ENCODE results near the gene C5.
"Not testable (repeated sequence)": the region's sequence is repeated elsewhere in the genome, so short reads cannot be mapped to it uniquely, and the experiment has no call there.

C5 gene

DNA sequence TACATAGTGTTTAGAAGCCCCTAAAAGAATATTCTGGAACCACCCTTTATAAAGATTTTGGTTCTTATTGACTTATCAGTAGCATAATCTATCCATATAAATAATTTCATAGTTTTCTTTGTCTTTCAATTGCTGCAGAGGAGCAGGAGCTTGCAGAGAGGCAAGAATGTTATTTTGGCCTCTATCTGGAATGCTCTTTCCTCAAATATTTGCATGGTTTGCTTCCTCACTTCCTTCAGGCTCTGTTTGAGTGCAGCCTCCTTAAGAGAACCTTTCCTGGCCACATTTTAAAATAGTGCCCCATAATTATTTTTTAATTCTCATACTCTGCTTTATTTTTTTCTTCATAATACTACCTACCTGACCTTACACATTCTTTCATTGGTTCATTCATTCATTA lies 1.5 kb downstream of the C5 start:
- DNase-seq (ENCODE audit: low read depth in 2 of 2), result no peak

DNA sequence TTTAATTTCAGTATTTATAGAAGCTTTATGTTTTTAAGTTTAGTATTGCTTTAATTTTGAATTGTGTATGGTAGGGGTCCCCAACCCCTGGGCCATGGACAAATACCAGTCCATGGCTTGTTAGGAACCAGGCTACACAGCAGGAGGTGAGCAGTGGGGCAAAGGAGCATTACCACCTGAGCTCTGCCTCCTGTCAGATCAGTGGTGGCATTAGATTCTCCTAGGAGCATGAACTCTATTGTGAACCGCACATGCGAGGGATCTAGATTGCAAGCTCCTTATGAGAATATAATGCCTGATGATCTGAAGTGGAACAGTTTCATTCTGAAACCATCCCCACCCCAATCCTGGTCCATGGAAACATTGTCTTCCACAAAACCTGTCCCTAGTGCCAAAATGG lies 1.9 kb downstream of the C5 start:
- DNase-seq (ENCODE audit: low read depth in 2 of 2), result no peak

DNA sequence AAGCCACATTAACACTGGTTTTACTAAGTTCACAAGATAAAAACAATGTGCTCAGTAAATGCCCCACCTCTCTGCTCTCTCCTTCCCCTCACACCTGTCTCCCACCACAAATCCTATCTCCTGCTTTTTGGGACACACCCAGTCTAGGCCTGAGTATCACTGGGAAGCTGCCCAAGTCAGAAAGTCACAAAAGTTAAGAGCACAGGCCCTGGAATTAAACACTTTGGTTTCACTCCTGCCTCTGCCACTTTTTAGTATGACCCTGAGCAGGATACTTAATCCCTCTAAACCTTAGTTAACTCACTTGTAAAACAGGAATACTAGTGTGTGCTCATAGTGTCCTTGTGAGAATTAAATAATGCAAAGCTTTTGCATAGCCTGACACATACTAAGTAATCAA lies 11.3 kb downstream of the C5 start:
- DNase-seq (ENCODE audit: low read depth in 2 of 2), result no peak

DNA sequence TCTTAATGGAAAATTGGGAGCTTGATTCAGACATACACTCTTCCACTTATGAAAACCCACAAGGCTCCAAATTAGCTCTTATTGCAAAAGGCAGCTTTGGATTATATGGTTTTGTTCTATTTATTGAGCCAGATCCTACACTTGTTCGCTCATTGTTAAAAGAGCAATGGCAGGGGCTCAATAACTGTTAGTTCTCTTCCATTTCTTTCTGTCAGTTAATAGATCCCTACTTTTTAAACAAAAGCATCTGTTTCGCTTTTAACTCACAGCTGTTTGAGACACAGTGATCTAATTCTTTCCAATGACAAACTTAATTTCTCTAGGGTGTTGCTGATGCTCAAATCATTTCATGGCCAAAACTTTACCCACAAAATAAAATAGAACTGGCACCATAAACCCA lies 11.7 kb downstream of the C5 start:
- no peak for DNase-seq (ENCODE audit: low read depth in 2 of 2)

DNA sequence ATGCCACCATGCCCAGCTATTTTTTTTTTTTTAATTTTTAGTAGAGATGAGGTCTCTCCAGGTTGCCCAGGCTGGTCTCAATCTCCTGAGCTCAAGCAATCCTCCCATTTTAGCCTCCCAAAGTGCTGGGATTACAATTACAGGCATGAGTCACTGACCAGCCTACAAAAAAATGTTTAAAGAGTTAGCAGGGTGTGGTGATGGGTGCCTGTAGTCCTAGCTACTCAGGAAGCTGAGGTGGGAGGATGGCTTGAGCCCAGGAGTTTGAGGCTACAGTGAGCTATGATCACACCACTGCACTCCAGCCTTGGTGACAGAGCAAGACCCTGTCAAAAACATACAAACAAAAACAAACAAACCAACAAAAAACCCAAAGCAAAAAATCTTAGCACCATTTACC lies 14.4 kb downstream of the C5 start:
- DNase-seq (ENCODE audit: low read depth in 2 of 2), result not testable (repeated sequence)

DNA sequence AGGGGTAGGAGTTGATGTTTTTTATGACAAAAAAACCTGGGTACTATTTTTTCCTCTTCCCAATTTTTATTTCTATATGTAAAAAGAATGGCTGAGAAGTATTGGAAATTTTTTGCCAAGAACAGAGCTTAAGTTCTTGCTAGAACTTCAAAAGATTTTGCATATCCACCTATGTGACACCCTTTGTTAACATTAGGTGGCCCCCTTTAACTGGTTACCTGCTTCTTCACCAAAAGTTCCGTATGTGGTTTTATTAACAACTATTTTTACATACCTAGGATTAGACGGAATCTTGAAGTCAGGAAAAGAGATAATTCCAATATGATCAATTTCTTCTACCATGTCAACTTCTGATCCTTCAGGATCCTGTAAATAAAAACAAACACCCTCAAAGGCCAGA lies 15.5 kb downstream of the C5 start:
- no peak for DNase-seq (ENCODE audit: low read depth in 2 of 2)

DNA sequence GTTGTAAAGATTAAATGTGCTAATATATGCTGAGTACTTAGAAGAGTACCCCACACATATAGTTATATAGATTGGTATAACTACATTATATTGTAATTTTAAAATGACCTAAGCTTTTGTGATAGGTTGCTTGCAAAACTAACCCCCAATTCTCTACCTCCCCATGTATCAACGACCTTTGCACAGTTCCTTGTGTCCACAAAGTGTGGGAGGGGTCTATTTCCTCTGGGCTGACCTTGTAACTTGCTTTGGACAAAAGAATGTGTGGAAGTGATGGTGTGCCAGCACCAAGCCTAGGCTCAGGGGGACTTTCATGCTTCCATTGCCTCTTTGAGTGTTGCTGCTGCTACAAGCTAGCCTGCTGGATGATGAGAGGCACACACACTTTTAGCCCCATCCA lies 20.6 kb downstream of the C5 start:
- DNase-seq (ENCODE audit: low read depth in 2 of 2), result no peak

DNA sequence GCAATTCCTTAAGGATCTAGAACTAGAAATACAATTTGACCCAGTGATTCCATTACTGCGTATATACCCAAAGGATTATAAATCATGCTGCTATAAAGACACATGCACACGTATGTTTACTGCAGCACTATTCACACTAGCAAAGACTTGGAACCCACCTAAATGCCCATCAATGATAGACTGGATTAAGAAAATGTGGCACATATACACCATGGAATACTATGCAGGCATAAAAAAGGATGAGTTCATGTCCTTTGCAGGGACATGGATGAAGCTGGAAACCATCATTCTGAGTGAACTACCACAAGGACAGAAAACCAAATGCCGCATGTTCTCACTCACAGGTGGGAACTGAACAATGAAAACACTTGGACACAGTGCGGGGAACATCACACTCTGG lies 21.8 kb downstream of the C5 start:
- DNase-seq (ENCODE audit: low read depth in 2 of 2), result not testable (repeated sequence)

DNA sequence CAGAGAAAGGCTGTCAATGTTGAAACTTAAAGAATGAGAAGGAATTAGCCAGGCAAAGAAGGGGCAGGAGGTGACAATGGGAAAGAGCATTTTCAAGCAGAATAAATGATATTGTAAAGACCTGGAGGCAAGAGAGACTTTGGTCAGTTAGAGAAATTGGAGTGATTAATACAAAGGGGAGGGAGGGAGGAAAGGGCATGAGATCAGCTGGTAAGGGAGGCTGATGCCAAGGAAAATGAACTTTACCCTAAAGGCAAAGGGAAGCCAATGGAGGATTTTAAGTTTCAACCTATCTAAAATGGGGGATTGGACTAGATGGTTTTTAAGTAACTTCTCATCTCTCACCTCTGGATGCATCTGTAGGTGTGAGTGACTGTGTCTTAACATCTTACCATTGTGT lies 23.3 kb downstream of the C5 start:
- DNase-seq (ENCODE audit: low read depth in 2 of 2), result no peak

DNA sequence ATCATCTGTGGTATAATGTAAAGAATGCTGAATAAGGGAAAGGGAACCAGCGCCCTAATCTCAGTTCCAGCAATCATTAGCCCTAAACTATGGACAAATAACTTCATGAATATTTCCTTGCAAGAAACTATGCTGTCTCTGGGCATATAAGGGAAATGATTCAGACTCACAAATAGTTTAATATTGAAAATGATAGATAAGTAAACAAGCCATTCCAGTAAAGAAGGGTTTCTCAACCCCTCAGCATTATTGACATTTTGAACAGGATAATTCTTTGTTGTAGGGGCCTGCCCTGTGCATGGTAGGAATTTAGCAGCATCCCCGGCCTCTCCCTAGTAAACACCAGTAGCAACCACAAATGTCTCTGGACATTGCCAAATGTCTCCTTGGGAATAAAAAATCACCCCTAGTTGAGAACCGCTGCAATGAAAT lies 23.8 kb downstream of the C5 start:
- no peak for DNase-seq (ENCODE audit: low read depth in 2 of 2)

DNA sequence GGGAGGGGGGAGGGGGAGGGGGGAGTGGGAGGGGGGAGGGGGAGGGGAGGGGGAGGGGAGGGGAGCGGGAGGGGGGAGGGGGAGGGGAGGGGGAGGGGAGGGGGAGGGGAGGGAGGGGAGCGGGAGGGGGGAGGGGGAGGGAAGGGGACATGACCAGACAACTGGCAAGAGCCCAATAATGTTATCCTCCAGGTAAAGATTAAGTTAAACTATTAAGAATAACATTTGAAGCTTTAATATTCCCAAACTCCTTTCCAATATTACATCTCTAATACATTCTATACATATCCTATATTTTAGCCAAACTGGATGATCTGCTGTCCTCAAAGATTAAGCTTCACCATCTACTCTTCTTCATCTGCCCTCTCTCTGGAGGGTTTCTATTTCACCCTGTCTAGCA lies 25.8 kb downstream of the C5 start:
- DNase-seq (ENCODE audit: low read depth in 2 of 2), result no peak

DNA sequence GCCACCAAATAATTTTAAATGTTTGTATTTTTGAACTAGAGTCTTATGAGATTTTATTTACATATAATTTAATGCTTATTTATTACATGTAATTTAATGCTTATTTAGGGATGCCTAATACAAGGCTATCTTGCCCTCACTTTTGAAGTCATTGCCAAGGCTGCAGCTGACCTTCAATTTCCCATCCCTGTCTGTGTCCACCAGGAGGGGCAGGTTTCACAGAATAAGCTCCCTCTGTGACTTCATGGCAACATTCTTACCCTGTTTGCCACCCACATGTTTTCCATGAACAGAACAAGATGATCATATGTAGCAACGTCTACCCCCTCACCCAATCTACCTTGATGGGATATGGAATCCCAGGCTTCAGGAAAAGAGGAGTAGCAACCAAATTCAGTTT lies 27.0 kb downstream of the C5 start:
- DNase-seq (ENCODE audit: low read depth in 2 of 2), result no peak

DNA sequence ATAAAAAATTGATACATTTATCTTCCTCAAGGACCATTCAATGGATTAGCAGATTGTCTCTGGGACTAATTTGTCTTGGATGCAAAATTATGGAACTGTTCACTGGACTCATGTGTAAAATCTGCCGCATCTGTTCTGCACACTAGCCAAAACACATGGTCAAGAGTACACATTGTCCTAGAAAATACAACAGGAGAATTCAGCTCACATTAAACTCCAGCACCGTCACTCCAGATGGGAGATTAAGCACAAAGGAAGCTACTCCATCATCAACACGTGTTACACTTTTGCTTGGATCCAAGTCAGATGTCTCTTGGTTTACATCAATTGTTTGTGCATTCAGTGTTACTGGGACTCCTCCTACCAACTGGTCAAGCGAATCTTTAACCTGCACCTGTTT lies 28.8 kb downstream of the C5 start:
- no peak for DNase-seq (ENCODE audit: low read depth in 2 of 2)

DNA sequence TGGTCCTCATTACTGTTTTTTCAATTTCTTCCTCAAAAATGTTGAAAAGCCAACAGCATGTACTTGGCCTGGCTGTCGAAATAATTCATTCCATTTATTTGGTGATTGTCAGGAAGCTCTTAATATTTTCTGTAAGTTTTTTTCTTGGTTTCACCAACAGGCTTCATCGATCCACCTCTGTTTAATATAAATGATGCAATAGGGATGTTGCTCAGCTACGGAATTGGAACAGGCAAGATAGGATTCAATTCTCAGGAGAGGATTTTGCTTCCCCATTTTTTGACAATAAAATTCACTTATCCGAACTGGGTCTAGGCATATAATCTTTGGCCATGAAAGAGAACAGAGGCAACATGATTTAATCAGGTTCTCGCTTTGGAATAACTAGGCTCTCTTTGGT lies 30.8 kb downstream of the C5 start:
- no peak for DNase-seq (ENCODE audit: low read depth in 2 of 2)

DNA sequence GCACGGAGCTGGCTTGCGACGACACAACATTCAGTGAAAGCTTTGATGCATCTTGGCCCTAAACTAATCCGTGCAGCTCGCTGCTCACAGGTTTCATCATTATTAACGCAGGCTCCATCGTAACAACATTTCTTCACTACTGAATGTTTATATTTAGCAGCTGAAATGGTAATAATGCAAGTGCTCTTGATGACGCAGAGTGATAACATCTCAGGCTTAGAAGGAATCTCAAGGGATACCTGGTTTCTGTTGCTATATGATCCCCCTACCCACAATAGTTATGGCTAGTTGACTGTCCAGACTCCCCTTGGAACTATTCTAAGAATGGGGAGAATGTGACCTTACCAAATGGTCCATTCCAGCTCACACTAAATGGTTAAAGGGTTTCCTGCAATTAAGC lies 36.2 kb downstream of the C5 start:
- DNase-seq (ENCODE audit: low read depth in 2 of 2), result no peak

DNA sequence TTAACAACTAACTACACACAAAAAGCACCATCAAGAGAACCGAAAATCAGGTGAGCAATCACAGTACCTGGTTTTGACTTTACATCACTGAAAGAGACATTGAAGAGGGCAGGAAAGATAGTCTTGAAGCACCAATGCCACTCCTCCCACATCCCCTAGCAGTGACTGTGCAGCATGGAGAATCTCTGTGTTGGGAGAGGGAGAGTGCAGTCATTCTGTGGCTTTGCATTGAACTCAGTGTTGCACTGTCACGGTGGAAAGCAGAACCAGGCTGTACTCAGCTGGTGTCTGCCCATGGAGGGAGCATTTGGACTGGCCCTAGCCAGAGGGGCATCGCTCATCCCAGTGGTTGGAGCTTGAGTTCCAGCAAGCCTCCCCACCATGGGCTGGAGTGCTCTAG lies 40.4 kb downstream of the C5 start:
- no peak for DNase-seq (ENCODE audit: low read depth in 2 of 2)

DNA sequence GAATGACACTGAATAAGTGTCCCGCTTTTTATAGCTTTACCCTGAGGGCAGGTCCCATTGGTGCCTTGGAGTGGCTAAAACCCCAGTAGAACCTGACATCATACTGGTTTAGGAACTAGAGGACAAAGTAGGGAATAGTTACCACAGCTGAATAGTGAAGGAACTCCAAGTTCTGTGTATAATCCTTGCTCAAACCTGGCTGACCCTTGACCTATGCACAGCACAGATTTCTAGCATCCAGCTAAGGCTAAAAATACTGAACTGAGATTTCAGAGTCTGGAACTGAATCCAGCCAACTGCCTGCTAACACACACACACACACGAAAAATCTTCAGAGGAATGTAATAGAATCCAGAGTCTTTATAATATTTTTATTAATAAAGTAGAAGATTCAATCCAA lies 50.8 kb downstream of the C5 start:
- DNase-seq (ENCODE audit: low read depth in 2 of 2), result no peak

DNA sequence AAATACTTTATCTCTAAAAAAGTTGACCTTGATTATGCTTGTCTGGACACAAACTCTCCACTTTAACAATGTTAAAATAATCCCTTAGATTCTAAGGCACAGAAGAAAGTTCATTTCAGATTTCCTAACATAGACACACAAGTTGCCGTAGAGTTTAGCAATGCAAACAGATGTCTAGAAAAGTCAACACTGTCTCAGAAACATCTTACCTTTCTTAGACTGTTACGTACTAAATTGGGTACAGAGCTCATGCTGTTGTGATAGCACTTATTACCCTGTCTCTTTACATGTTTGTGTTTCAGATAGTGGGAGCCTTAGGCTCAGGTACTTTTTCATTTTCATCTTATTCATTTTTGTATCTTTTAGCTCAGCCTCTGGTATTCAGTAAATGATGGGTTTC lies 52.0 kb downstream of the C5 start:
- DNase-seq (ENCODE audit: low read depth in 2 of 2), result no peak

DNA sequence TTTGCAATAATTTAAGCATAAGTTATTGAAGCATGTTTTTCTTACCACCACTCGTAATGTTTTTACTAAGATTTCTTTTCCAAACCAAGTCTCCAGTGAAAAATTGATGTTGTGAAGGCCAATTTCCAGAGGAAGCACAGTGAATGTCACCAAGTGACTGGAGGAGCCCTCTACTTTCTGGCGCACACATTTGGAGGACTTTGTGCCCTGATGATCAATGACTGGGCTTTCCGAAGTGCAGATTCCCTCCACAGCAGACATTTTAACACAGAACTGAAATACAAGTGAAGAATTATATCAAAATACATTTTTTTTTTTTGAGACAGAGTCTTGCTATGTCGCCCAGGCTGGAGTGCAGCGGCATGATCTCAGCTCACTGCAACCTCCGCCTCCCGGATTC lies 52.6 kb downstream of the C5 start:
- no peak for DNase-seq (ENCODE audit: low read depth in 2 of 2)

DNA sequence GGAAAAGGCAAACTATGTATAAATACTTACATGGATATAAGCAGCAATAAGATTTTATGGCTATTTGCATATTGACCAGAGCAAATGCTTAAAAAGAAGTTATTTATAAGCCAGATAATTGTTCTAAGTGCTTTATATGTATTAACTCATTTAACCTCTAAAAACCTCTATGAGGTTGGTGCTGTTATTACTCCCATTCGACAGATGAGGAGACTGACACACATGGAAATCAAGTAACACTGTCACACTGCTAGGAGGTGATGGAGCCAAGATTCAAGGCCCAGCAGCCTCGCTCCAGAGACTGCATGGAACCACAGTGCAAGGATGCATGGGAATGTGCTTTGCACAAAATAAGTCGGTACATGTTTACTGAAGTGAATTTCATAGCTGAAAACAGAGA lies 53.7 kb downstream of the C5 start:
- DNase-seq (ENCODE audit: low read depth in 2 of 2), result no peak

DNA sequence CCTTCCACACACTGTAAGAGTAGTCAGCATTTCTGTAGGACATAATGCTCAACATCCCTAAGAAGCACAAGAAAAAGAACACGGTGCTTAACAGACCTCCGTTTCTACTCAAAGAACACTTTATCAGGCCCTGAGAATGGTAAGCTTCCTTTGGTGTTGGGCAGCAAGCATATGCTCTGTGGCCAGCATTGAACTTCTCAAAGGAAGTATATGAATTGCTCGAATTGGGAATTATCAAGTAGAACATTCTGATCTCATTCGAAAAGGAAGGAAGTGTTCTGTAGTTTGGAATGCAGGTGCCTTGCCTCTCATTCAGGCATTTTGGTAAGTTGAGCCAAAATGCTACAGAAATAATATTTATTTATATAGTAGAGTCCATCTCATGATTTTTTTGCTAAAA lies 61.0 kb downstream of the C5 start:
- no peak for DNase-seq (ENCODE audit: low read depth in 2 of 2)

DNA sequence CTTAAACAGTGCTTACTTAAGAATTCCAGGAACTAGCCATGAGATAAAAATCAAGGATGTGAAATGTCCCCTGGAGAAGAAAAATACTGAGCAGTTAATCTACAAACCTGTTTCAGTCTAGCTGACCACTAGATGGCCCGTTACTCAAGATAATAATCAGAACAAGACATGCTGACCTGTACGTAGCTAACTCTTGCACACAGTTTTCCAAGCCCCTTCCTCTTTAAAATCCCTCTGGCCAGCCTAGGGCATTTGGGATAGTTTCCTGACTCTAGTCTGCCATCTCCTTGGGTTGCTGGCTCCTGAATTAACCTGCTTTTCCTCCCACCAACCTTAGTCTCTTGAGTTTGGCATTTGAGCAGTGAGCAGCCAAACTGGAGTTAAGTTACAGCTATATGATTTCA lies 64.3 kb downstream of the C5 start:
- DNase-seq (ENCODE audit: low read depth in 2 of 2), result no peak

DNA sequence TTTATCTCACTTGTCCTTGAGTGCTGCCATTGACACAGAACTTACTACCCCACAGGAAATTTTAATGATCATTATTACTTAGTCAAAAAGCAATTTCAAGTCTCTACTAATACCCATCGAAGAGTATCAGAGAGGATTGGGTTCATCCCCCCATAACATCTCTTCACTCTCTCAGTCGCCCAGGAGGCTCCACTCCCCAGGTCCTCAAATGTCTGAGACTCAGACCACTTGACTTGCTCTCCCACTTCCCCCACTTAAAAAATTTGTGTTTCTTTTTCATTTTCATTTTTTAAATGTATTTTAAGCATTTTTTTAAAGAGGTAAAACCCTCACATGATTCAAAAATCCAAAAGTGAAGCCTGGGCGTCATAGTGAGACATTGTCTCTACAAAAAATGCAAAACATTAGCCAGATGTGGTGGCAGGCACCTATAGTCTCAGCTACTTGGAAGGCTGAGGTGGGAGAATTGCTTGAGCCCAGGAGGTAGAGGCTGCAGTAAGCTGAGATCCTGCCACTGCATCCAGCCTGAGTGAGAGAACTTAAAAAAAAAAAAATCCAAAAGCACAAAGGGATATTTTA lies 66.7 kb downstream of the C5 start:
- DNase-seq (ENCODE audit: low read depth in 2 of 2), result no peak

DNA sequence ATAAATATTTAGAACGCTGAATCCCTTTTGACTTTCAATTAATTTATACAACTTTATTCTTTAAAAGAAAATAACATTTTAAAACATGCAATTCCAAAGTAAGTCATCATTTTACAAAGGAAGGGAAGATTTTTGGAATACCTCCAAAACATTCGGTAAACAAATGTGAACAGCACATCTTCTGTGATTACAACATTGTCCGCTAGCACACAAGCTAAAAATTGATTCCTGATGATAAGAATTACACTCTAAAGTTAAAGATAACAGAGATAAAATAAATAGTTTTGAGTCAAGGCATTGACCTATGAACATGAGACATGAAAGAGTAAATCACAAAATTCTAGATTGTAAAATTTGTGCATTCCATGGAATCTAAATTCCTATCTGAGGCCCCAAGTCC lies 67.2 kb downstream of the C5 start:
- no peak for DNase-seq (ENCODE audit: low read depth in 2 of 2)

DNA sequence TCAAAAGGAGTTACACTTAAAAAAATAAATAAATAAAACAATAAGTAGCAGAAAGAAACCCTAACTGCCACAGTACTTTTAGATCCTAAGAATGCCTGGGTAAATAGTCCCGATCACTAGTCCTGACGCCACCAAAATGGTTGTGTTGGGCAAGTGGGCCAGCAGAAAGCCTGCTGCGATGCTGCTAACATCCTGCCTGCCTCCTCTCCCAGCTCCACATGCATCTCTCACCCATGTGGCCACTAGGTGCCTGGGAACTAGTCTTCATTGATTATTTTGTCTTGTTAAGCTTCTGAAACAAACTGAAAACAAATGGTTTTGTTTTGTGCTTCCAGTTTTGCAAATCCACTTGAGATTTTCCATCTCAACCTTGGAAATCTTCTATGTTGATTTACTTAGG lies 69.1 kb downstream of the C5 start:
- DNase-seq (ENCODE audit: low read depth in 2 of 2), result no peak
